Lung (tissue), 12 donors: ENCODE measurements around the gene ZNF234. TPM values are rescaled to one million over a fixed set of nuclear protein-coding genes. Genes with fewer than 3 reads are reported as not detected.
"Not testable (repeated sequence)": the region's sequence is repeated elsewhere in the genome, so short reads cannot be mapped to it uniquely, and the experiment has no call there.

Experiments
- ATAC-seq: fragments of 200-7000 bp; cut with Tn5 transposase; one replicate; pipeline ENCODE4 v1.9.1; 2020; ENCODE audit warnings: moderate number of reproducible peaks; ENCODE audit not compliant: insufficient read depth, low FRiP score
- DNase-seq, 3 donors: peaks; one replicate each; pipeline ENCODE4 v3.0.0-alpha.2; 2013 to 2017
- H3K27ac ChIP-seq, 2 donors: one replicate each; pipeline ENCODE4 v1.5.1; 2013; ENCODE audit warnings: mild to moderate bottlenecking in 2 of 2, moderate library complexity in 2 of 2, control low read depth in 1 of 2, inconsistent platforms in 1 of 2, low read depth in 1 of 2, low read length in 1 of 2
- H3K27me3 ChIP-seq, 3 donors: one replicate each; pipeline ENCODE4 v1.5.1; 2013; ENCODE audit warnings: low read length in 2 of 3; ENCODE audit not compliant: control insufficient read depth in 3 of 3, insufficient read depth in 3 of 3
- H3K36me3 ChIP-seq, 4 donors: one replicate each; pipeline ENCODE4 v1.5.1; 2013; ENCODE audit warnings: low read length in 4 of 4, mild to moderate bottlenecking in 1 of 4, moderate library complexity in 1 of 4; ENCODE audit not compliant: control insufficient read depth in 4 of 4, insufficient read depth in 4 of 4
- H3K4me1 ChIP-seq, 5 donors: one replicate each; pipeline ENCODE4 v1.5.1; 2013; ENCODE audit warnings: low read length in 5 of 5, mild to moderate bottlenecking in 2 of 5, moderate library complexity in 1 of 5; ENCODE audit not compliant: control insufficient read depth in 5 of 5, insufficient read depth in 5 of 5
- H3K4me3 ChIP-seq: one replicate; pipeline ENCODE4 v1.5.1; 2013; ENCODE audit warnings: mild to moderate bottlenecking, control low read depth, moderate library complexity
- H3K9ac ChIP-seq, 2 donors: one replicate each; pipeline ENCODE4 v1.5.1; 2013; ENCODE audit warnings: low read length in 2 of 2, control low read depth in 1 of 2; ENCODE audit not compliant: insufficient read depth in 1 of 2
- H3K9me3 ChIP-seq, 4 donors: one replicate each; pipeline ENCODE4 v1.5.1; 2013; ENCODE audit warnings: low read length in 3 of 4, mild to moderate bottlenecking in 1 of 4, moderate library complexity in 1 of 4; ENCODE audit not compliant: control insufficient read depth in 4 of 4, insufficient read depth in 3 of 4
- WGBS, 2 donors: extraction: QIAGEN DNeasy Blood & Tissue Kit; methylation state at CpG; one replicate each; pipeline ENCODE4 v1.1.7; 2013; 5-methylcytosine and 5-hydroxymethylcytosine counted together
- polyA plus RNA-seq, 2 donors: library from polyadenylated mRNA; stranded (reverse); fragments of 200-250 nt; gene quantifications; one replicate each; pipeline ENCODE4 v1.2.1, GENCODE V29; 2013
- total RNA-seq, 2 donors: library from RNA; depleted of rRNA in 1 of 2; stranded (reverse); fragments of >200 nt in 1 of 2; gene quantifications; one replicate each; pipeline ENCODE4 v1.2.1, GENCODE V29; 2014 to 2021
- TF ChIP-seq, protein P1 (sequence below): IDR thresholded peaks from 2 replicates; pipeline ENCODE4 v1.5.1; 2012; ENCODE audit warnings: mild to moderate bottlenecking; ENCODE audit errors: control extremely low read depth, extremely low read depth
- donor health status: control.
- donor health status: control.
- donor health status: Bipolar disorder and iron deficiency.
- donor health status: healthy.
- donor health status: DM: yes; HTN: yes; CAD: no.

The ZNF234 gene
- total and polyA plus RNA-seq, 4 donors = 2.6 to 16.2 (median 6.5) TPM

DNA sequence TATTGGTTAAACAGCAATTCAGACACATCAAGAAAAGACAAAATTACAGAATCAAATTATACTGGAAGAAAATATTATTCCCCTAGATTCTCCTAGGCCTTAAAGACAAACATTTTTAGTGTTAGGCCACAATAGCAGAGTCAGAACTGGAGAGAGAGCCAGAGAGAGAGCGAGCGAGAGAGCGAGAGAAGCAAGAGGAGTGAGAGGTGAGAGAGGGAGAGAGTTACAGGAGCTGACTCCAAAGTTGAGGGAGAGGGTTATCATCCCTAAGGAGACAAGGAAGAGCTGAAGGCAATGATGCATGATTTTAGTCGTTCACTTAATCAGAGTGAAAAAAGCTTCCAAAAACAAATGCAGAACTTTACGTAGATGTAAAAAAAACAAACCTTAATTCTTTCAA is 50.8 kb downstream of the ZNF234 start:
- H3K9me3 ChIP-seq = peaks cover 0 to 6% (median 2%) of the 10 kb centered on the region in 4 donors
- H3K4me3 ChIP-seq = no peak overlapping the region
- 78 to 79% methylated on average over 5 of the region's 5 CpGs for WGBS, 2 donors
- peaks cover 0 to 3% (median 0%) of the 10 kb centered on the region in 4 donors for H3K36me3 ChIP-seq
- H3K27ac ChIP-seq = no peak overlapping the region
- no peaks in the 10 kb centered on the region for H3K27me3 ChIP-seq
- no peaks in the 10 kb centered on the region for H3K4me1 ChIP-seq
- no peak for ATAC-seq
- no peak overlapping the region for H3K9ac ChIP-seq
- TF ChIP-seq, protein P1, sequence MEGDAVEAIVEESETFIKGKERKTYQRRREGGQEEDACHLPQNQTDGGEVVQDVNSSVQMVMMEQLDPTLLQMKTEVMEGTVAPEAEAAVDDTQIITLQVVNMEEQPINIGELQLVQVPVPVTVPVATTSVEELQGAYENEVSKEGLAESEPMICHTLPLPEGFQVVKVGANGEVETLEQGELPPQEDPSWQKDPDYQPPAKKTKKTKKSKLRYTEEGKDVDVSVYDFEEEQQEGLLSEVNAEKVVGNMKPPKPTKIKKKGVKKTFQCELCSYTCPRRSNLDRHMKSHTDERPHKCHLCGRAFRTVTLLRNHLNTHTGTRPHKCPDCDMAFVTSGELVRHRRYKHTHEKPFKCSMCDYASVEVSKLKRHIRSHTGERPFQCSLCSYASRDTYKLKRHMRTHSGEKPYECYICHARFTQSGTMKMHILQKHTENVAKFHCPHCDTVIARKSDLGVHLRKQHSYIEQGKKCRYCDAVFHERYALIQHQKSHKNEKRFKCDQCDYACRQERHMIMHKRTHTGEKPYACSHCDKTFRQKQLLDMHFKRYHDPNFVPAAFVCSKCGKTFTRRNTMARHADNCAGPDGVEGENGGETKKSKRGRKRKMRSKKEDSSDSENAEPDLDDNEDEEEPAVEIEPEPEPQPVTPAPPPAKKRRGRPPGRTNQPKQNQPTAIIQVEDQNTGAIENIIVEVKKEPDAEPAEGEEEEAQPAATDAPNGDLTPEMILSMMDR = no peak
- DNase-seq = no peak

GRCh38 chr19:44196772-44197171 is 55.4 kb downstream of the ZNF234 start:
- no peak overlapping the region for H3K4me3 ChIP-seq
- H3K27ac ChIP-seq = no peak overlapping the region
- peaks cover 0 to 11% (median 0%) of the 10 kb centered on the region in 4 donors for H3K9me3 ChIP-seq
- no peaks in the 10 kb centered on the region for H3K4me1 ChIP-seq
- DNase-seq (no peak), ATAC-seq (no peak)
- no peak overlapping the region for H3K9ac ChIP-seq
- peaks cover 0 to 3% (median 0%) of the 10 kb centered on the region in 4 donors for H3K36me3 ChIP-seq
- H3K27me3 ChIP-seq = no peaks in the 10 kb centered on the region
- TF ChIP-seq, protein P1 = no peak

GRCh38 chr19:44202470-44202869 is 61.1 kb downstream of the ZNF234 start:
- DNase-seq (no peak), ATAC-seq (no peak)
- Histone ChIP-seq H3K27ac (no peak overlapping the region), H3K9ac (no peak overlapping the region), H3K4me3 (no peak overlapping the region), H3K36me3 (peaks cover 0 to under 1% (median 0%) of the 10 kb centered on the region in 4 donors), H3K9me3 (peaks cover 0 to 16% (median 2%) of the 10 kb centered on the region in 4 donors), H3K4me1 (no peaks in the 10 kb centered on the region), H3K27me3 (no peaks in the 10 kb centered on the region)
- WGBS, 2 donors = 87 to 91% methylated on average over 1 of the region's 1 CpG
- TF ChIP-seq, protein P1 = no peak

GRCh38 chr19:44202974-44203373 is 61.6 kb downstream of the ZNF234 start:
- WGBS, 2 donors = 83% methylated on average over 1 of the region's 2 CpGs; no CpG with 5 or more reads in 1 of the 2 donors
- H3K4me1 ChIP-seq = no peaks in the 10 kb centered on the region
- ATAC-seq = no peak

DNA sequence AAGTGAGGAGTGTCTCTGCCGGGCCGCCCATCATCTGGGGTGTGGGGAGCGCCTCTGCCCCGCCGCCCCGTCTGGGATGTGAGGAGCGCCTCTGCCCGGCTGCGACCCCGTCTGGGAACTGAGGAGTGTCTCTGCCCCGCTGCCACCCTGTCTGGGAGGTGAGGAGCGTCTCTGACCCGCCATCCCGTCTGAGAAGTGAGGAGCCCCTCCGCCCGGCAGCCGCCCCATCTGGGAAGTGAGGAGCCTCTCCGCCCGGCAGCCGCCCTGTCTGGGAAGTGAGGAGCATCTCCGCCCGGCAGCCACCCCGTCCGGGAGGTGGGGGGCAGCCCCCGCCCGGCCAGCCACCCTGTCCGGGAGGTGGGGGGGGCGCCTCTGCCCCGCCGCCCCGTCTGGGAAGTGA is 62.5 kb downstream of the ZNF234 start:
- WGBS, 2 donors = 94 to 95% methylated on average over 28 to 31 of the region's 31 CpGs
- not testable (repeated sequence) for H3K9ac ChIP-seq, H3K27me3 ChIP-seq, H3K36me3 ChIP-seq, H3K4me3 ChIP-seq, H3K27ac ChIP-seq, DNase-seq, ATAC-seq, H3K4me1 ChIP-seq
- H3K9me3 ChIP-seq = peaks cover 0 to 15% (median 2%) of the 10 kb centered on the region in 4 donors

More at GRCh38 chr19:44202974-44203373, 61.6 kb downstream of the ZNF234 start:
- TF ChIP-seq, protein P1 = no peak
- Histone ChIP-seq H3K4me3 (no peak overlapping the region), H3K9me3 (peaks cover 0 to 16% (median 2%) of the 10 kb centered on the region in 4 donors), H3K27me3 (no peaks in the 10 kb centered on the region), H3K27ac (no peak overlapping the region), H3K9ac (no peak overlapping the region), H3K36me3 (peaks cover 0 to 3% (median 0%) of the 10 kb centered on the region in 4 donors)
- no peak for DNase-seq
